ENCODE measurements around the gene NFIA. TPM values are rescaled to one million over a fixed set of nuclear protein-coding genes. Genes with fewer than 3 reads are reported as not detected.
A peak's percentile ranks its signal among the peaks of the same experiment; 100 is the strongest.

Gene NFIA
- total and polyA plus RNA-seq, 2 of the 13 experiments (the other 11 are each of a cell fraction or from before 2014, with no cell fraction given): 14.7 to 28.5 TPM

DNA sequence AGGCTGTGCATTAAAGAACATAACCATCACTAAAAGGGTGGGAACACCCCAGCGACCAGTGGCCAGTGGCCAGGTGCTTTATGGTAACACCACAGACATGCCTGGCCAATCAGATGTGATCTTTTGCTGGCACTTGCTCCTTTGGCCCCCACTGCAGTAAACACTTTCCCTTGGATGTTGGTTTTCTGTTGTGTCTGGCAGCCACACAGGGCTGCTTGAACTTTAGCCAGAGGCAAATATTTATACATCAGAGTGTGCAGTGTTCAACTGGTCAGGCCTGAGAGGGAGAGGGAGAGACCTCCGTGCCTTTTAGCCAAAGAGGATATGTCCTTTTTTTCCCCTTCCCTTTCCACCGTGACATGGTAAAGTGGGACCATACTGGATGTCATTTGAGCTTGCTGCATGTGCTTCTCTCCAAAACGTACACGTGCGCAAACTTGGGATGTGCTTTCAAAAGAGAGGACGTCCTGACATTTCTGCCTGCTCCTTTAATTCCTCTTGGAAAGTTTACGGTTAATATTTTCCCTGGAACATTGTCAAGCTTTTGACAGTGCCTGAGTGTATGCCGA lies 101.2 kb downstream of the NFIA start (continued):
- TF ChIP-seq, protein P1, sequence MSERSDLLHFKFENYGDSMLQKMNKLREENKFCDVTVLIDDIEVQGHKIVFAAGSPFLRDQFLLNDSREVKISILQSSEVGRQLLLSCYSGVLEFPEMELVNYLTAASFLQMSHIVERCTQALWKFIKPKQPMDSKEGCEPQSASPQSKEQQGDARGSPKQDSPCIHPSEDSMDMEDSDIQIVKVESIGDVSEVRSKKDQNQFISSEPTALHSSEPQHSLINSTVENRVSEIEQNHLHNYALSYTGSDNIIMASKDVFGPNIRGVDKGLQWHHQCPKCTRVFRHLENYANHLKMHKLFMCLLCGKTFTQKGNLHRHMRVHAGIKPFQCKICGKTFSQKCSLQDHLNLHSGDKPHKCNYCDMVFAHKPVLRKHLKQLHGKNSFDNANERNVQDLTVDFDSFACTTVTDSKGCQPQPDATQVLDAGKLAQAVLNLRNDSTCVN (CRISPR knock-in tag; IDR thresholded peaks at IDR 0.05; ENCODE audit: borderline replicate concordance): no peak; the same call in 1 of the 2 replicates
- TF ChIP-seq ZNF616 (CRISPR knock-in tag; IDR thresholded peaks at IDR 0.05; ENCODE audit: low read depth) (no peak), ZNF484 (CRISPR knock-in tag; IDR thresholded peaks at IDR 0.05; ENCODE audit: borderline replicate concordance, low read depth) (no peak), MAZ (IDR thresholded peaks at IDR 0.05; ENCODE audit: borderline replicate concordance, low read depth, low read length) (peak; percentile 94), MAZ (CRISPR knock-in tag; IDR thresholded peaks at IDR 0.05; ENCODE audit: low read depth) (no peak), KLF15 (CRISPR knock-in tag; IDR thresholded peaks at IDR 0.05; ENCODE audit: borderline replicate concordance) (no peak), ZNF530 (CRISPR knock-in tag; IDR thresholded peaks at IDR 0.05; ENCODE audit: low read depth) (no peak), SMYD3 (CRISPR knock-in tag; IDR thresholded peaks at IDR 0.05) (peak; percentile 60; the same call in 1 of the 2 replicates), ZEB1 (IDR thresholded peaks at IDR 0.05; ENCODE audit: insufficient replicate concordance, low read depth) (peak; percentile 29), ZFAT (CRISPR knock-in tag; conservative IDR thresholded peaks at IDR 0.05) (no peak), JDP2 (CRISPR knock-in tag; IDR thresholded peaks at IDR 0.05; ENCODE audit: borderline replicate concordance) (no peak), ZNF850 (CRISPR knock-in tag; conservative IDR thresholded peaks at IDR 0.05) (0 out of 2 replicates have a peak, but pooled peaks have one; percentile 30), RFX1 (IDR thresholded peaks at IDR 0.05) (no peak), RARG (CRISPR knock-in tag; IDR thresholded peaks at IDR 0.05; ENCODE audit: low read depth) (no peak), SP5 (CRISPR knock-in tag; IDR thresholded peaks at IDR 0.05; ENCODE audit: borderline replicate concordance, low read depth) (peak; percentile 34; the same call in 1 of the 2 replicates), MATR3 (CRISPR knock-in tag; IDR thresholded peaks at IDR 0.05) (no peak), SYNCRIP (IDR thresholded peaks at IDR 0.05; ENCODE audit: insufficient read depth, low read depth, low read length) (no peak), ZKSCAN8 (CRISPR knock-in tag; IDR thresholded peaks at IDR 0.05; ENCODE audit: borderline replicate concordance) (peak; percentile 19; the same call in 1 of the 2 replicates), MTA1 (CRISPR knock-in tag; IDR thresholded peaks at IDR 0.05; ENCODE audit: borderline replicate concordance) (peak; percentile 75), TEAD3 (CRISPR knock-in tag; optimal IDR thresholded peaks at IDR 0.05; ENCODE audit: borderline replicate concordance) (peak; percentile 88), BRCA1 (CRISPR knock-in tag; IDR thresholded peaks at IDR 0.05) (peak; percentile 24; the same call in 1 of the 2 replicates), HNRNPUL1 (IDR thresholded peaks at IDR 0.05; ENCODE audit: low read depth, low read length) (no peak), ZNF672 (CRISPR knock-in tag; IDR thresholded peaks at IDR 0.05) (no peak), NR2F1 (CRISPR knock-in tag; IDR thresholded peaks at IDR 0.05) (peak; percentile 8 to 66; a peak in 2 of 4 replicates), ZNF496 (CRISPR knock-in tag; IDR thresholded peaks at IDR 0.05; ENCODE audit: insufficient replicate concordance) (no peak)
- TF ChIP-seq, protein P2, sequence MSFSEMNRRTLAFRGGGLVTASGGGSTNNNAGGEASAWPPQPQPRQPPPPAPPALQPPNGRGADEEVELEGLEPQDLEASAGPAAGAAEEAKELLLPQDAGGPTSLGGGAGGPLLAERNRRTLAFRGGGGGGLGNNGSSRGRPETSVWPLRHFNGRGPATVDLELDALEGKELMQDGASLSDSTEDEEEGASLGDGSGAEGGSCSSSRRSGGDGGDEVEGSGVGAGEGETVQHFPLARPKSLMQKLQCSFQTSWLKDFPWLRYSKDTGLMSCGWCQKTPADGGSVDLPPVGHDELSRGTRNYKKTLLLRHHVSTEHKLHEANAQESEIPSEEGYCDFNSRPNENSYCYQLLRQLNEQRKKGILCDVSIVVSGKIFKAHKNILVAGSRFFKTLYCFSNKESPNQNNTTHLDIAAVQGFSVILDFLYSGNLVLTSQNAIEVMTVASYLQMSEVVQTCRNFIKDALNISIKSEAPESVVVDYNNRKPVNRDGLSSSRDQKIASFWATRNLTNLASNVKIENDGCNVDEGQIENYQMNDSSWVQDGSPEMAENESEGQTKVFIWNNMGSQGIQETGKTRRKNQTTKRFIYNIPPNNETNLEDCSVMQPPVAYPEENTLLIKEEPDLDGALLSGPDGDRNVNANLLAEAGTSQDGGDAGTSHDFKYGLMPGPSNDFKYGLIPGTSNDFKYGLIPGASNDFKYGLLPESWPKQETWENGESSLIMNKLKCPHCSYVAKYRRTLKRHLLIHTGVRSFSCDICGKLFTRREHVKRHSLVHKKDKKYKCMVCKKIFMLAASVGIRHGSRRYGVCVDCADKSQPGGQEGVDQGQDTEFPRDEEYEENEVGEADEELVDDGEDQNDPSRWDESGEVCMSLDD (CRISPR knock-in tag; IDR thresholded peaks at IDR 0.05; ENCODE audit: borderline replicate concordance): no peak
- TF ChIP-seq, protein P3, sequence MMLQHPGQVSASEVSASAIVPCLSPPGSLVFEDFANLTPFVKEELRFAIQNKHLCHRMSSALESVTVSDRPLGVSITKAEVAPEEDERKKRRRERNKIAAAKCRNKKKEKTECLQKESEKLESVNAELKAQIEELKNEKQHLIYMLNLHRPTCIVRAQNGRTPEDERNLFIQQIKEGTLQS (CRISPR knock-in tag; IDR thresholded peaks at IDR 0.05): no peak
